COLO829 (cell line): ENCODE measurements around the gene TCERG1L.

Experiments used
- DNase-seq: peaks from one replicate; pipeline ENCODE4 v3.0.0; 2012; ENCODE audit warnings: low spot score

The TCERG1L gene

DNA sequence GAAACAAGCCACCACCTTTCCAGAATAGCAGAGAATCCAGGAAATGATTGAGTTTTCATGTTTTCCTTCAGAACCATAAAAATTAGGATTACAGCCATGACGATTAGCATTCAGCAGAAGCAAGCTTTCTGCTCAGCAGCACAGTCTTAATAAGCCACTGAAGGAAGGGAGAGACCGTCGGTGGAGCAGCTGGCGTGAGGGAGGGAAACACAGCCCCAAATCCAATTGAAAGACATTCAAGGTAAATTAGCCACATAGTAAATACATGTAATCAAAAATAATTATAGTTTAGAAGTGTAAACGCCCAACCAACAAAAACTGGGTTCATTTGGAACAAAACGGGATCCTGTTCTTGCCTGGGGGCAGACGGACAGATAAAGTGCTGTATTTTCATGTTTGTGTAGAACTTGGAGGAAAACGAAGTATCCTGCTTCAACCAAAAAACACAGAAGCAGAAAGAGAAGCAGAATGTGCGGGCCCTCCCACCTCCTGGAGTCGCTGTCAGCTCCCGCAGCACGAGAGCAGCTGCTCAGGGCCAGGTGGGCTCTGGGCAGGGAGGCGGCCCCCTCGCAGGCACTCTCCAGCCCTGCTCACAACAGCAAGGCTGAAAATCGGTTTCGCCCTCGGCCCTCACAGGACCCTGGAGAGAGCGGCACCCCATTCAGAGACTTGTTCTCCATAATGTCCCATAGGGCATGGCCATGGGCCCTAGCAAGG, 84.9 kb downstream of the TCERG1L start:
- DNase-seq: no peak

DNA sequence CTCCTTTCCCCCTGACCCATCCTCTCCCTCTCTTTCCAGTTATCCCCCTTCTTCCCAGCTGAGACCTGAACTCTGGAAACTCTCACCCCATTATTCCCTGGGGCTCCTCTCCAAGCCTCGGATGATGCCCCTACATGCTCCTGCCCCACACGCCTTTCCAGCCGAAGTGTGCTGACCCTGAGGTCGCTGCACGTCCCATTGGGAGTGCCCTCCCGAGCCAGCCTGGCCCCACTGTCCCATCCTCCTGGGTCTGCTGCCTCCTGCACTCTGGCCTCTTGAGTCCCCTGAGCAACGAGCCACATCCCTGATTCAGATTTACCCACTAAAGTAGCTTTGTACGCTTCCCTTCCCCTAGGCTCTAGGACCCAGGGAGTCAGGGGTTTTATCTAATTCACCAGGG, 87.4 kb downstream of the TCERG1L start:
- no peak for DNase-seq

DNA sequence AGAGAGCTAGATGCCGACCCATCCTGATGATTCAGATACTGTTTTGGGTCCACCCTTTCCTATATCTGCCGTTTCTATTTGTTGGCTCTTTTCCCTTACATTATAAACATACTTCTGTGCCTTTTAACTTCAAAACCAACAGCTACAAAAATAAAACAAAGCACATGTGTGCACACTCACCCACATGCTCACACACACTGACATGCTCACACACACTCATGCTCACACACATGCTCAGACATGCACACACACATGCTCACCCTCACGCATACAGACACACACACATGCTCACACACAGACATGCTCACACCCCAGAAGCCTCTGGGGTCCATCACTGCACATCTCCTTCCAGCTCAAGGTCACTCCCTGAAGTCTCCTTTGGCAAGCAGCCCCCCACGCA, 88.1 kb downstream of the TCERG1L start:
- DNase-seq: no peak

DNA sequence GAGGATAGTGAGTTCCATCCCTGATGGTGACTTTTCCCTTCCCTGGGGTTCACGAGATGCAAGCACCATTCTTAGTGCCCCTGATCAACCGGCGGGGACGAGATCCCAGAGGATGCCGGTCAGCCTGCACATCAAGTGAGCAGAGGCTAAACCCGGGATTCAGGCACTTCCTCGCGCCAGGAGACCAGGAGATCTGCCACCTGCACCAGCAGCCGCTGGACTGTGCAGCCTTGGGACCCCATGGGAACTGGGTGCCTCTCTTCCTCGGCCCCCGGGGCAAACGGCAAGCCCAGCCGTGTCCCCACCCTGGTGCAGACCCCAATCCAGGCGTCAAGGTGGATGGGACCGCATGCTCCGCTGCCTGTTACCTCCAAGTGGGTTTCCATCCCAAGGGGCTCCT, 88.5 kb downstream of the TCERG1L start:
- DNase-seq: no peak

DNA sequence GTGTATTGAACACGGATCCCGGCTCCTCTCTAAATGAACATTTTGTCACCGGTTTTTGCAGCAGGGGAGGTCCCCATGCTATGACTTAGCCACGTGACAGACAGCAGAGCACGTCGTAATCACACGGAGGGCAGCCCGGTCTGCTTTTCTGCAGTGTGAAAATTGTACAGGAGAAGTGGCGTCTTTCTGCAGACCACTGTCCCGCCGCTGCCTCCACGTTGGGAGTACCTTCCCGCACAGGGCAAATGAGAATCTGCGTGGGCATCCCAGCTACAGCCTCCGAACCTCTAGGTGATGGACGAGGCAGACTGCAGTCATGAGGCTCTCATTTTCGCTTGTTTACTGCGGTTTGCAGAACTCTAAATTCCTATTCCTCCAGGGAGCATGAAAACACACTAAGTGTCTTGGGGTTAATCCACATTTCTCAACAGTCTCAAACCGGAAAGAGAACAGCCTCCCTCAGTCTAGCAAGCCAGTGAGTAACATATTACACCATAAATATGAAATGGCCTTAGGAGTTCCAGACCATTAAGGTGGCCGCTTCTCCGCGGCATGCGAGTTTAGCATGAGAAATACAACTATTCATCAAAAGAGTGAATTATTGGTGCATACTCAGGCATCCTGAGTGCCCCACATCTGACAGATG, 89.8 kb downstream of the TCERG1L start:
- no peak for DNase-seq

DNA sequence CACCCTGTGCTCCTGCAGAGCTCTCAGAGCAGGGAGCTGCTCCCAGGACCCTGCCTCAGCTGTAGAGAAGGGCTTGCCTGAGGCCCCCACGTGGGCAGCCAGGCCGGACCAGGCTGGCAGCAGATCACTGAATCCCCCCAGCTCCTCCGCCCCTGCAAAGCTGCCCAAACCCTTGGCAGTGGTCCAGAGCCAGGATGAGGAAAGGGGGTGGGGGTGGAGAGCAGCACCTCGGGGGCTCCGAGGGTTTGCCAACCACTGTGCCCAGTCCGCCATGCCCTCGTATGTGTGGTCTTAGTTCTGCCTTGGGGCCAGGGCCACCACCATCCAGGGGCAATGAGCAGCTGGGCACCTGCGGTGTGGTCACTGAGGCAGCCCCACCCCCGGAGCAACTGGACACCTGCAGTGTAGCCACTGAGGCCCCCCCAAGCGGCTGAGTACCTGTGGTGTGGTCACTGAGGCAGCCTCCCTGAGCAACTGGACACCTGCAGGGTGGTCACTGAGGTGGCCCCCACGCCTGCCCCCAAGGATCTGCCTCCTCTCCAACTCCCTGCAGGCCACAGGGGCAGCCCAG, 90.8 kb downstream of the TCERG1L start:
- no peak for DNase-seq

DNA sequence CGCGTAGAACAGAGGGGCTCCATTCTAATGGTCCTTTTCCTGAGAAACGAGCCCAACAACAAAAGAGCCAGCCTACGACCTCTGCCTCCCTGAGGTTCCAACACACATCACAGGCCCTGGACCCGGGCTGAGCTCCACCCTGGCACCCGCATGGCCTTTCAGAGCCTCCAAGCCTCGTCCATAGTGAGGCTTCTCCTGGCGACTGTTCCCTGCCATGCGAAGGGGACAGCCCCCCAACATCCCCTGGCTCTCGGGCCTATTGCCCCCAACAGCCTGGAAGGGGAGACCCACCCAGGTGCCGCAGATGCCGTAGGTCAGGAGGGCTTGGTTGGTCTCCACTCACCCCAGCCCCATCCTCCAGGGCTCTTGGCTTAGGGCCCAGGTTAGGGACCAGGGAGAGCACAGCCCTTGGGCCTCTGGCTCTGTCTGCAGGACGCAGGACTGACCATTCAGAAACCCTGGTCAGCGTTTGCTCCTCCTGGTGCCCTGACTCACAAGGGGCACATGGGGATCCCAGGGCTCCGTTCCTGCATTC, 91.5 kb downstream of the TCERG1L start:
- no peak for DNase-seq

DNA sequence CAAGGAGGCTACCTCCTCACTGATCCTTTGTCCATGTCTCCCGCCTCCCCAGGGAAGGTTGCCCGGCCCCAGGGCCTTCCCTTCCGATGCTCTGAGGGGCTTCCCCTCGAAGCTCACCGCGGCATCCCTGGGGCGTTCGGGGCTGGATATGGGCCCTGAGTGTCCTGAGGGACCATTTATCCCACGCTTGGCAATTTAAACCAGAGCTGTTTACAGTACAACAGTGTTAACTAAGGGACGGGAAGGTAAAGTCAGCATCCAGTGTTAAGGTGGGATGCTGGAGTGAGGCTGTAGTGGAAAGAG, 92.0 kb downstream of the TCERG1L start:
- DNase-seq: no peak

DNA sequence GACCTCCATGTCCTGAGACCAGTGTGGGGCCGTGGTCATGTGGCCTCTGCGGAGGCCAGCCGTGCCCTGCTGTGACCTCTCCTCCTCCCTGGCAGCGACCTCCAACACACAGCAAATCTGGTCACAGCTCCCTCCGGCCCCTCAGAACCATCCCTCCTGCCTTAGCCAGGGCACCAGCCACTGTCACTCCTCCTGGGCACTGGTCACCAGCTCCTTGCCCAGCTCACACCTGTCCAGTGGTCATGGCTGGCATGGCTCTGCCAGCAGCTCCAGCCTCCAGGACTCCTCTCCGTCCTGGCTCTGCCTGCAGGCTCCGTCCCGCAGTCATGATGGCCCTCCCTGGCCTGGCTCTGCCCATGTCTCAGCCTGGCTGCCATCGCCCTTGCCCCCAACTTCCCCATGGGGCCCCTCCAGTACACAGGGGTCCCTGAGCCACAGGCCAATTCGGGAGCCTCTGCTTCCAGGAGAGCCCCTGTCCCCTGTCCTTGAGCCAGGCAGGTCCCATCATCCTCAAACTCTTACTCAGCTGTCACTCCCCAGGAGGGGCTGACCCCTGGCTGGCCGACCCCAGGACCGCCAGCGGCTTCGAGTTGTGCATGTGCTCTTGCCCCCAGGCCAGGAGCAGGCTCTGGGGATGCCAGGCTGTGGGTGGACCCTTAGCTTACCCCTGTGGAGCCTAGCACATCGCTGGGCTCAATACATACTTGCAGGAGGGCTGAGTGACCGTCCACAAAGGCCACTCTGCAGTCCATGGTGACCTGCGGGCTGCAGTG, 92.5 kb downstream of the TCERG1L start:
- DNase-seq: no peak

DNA sequence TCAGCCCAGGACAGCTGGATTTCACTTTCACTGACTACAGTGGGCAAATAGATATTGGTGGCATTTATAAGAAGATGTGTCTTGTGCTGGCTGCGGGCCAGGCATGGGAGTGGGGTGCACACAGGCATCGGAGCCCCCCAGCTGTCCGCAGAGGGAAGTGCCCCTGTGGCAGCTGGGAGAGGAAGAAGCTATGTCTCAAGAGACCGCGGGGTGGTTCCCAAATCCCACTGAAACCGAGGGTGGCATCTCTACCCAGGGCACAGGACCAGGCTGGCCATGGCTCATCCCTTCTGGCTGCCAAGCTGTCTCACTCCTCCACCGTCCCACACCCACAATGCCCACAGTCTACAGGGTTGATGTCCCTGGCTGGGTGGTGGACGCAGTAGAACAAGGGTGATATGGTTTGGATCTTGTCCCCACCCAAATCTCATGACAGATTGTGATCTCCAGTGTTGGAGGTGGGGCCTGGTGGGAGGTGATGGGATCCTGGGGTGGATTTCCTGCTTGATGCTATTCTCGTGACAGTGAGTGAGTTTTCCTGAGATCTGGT, 94.8 kb downstream of the TCERG1L start:
- no peak for DNase-seq

DNA sequence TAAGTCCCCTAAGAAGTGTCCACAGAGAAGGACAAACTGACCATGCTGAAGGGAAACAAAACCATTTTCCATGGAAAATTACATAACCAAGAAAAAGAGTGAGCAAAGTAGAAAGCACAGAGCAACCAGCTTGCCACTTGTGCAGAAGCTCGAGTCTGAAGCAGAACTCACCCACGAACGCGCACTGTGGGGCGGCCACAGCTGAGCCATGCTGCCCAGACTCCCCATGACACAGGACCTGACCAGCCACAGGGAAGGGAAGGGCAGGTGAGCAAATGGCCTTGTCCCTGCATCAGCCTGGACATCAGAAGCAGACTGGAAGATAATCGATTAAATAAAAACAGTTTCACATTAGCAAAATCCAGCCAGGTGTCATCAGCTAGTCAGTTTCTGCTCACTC, 95.7 kb downstream of the TCERG1L start:
- no peak for DNase-seq

DNA sequence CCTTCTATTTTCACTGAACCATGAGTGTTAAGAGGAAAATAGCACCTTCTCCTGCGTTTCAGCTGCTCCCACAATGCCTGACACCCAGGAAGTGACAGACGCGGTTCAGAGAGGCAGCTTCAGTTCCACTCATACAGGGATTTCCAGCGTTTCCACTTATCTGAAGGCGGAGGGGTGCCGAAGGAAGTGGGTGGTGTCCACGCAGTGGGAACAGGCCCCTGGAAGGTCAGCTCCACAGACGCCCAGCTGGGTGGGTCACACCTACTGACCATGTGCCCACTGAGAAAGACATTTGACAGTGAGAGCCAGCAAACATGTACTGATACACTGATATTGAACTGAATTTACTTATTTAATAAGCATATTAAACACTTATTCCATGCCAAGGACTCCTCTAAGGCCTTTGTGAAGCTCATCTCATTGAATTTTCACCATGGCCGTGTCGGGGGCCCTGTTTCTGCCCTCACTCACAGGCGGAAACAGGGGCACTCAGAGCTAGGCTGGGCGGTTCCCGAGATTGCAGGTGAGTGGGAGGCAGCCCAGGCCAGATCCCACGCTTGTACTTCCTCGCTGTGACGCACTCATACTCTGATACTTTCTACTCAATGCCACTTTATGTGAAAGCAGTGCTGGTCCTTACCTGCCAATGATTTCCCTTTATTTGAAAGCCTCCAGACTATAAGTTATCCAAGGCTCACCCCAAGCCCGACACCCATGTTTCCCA, 96.8 kb downstream of the TCERG1L start:
- DNase-seq: no peak

DNA sequence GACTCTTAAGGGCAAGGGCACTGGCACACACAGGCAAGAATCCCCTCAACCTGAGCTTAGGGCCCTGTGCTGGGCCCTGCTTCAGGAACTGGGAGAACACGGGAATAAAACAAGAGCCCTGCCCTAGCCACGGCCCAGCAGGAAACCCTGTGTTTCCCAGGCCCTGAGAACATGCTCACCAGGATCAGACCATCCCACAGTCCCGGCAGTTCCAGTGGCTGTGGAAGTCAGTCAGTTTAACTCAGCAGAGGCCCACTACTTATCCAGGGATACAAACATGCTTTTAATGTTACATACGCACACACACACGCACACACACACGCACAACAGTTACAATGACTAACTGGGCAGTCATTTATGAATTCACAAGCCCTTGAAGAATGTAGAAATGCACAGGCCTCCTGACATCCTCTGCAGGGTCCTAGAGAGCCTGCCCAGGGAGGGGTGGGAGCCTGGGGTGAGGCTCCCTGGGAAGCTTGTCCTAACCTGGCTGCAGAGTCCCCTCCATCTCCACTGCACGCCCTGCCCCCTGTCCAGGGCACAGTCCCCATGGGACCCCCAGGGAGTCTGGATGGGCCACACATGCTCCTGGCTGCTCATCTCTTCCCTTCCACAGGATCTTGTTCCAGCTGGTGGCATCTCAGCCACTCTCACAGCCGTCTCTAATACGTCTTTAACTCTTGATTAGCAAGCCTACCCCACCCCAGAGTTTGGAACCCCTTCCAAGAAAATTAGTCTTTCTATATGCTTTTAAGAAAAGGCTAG, 97.6 kb downstream of the TCERG1L start:
- no peak for DNase-seq

DNA sequence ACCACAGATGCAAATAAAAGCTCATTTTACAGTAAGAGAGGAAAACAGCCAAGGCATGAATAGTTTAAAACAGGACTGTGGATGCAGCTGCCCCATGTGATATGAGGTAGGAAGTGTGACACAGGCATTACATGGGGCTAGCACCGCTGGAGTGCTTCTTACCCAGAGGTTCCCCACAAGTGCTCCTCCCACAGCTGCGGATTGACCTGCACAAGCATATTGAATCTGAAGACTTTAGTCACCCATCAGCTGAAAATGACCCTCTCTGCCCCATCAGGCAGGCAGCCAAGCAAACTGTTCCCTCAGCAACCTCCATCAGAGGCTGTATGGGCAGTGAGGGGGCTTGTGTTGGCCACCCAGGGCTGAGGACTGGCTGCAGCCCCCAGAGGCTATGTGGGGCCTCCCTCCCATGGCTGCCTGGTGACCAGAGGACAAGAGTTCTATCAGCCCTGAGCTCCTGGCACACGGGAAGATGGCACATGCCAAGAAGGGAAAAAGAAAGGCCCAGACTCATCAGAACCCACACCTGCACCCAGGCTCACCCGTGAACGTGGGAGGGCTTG, 98.7 kb downstream of the TCERG1L start:
- no peak for DNase-seq

DNA sequence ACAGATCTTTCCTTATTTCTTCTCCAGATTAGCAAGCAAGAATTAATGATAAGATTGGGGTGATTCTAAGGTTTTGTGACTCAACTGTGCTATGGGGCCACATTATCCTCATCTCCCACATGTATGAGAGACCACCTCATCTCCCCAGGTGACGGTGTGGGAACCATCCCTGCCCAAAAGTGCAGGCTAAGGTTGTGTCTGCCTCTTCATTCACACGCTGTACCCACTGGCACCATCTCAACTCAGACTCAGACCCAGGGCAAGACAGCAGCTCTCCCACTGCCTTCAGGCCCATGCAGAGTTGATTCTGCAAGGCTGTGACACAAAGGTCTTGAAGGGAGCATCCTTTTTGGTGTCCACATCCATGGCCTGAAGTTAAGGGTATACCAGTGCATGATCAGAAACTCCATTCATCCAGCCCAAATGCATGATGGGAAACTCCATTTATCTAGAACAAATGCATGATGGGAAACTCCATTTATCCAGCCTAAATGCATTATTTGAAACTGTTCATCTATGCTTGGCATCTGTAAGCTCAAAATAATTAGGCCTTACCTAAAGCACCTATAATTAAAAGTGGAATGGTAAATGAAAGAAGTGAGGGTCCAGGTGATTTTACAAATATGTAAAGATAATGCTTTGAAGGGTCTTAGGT, 99.4 kb downstream of the TCERG1L start:
- no peak for DNase-seq

DNA sequence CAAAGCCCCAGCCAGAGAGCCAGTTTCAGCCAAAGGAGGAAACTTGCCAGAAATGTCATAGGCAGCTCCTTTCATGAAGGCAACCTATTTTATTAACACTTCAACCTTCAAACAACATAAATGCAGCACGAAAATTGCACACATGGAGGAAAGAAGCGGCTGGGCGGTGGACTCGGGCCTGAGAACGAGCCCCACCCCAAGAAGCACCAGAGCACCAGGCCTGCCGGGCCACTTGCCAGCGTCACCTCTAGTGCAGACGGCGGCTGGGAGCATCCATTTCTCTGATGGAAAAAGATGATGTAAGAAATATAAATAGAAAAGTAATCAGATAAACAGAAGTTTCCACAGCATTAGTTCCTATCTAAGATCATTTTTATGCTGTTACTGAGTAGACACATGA, 100.0 kb downstream of the TCERG1L start:
- no peak for DNase-seq

DNA sequence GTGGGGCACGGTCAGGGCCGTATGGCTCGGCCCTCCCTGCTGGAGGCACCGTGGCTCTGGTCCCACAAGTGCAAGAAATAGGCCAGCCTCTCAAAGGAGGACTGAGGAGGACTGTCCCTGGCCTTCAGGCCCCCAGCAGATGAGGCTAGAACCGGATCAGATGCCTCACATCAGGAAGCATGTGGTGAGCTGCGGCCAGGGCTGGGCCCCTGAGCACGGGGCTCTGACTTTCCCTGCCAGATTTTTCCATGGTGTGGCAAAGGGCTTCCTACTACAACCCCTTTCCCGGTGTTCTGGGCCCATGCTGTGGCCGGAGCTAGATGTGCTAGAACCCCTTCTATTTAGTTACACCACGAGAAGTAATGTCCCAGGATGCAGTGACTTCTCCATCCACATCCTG, 100.4 kb downstream of the TCERG1L start:
- DNase-seq: no peak

DNA sequence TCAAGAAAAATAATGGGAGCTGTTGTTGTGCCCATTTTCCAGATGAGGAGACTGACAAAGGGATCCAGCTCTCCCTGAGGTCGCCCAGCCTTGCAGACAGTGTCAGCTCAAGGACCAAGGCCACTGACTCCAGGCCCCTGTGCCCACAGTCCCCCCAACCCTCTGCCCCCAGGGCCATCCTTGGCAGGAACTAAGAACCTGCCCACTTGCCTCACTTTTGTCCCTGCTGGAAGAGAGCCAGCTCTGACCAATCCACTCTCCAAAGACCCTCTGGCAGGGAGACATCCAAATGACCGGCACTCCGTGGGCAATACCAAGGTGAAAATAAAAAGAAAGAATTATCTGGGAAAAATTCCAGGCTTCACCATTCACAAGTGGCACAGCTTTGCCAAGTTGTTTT, 101.3 kb downstream of the TCERG1L start:
- DNase-seq: no peak

DNA sequence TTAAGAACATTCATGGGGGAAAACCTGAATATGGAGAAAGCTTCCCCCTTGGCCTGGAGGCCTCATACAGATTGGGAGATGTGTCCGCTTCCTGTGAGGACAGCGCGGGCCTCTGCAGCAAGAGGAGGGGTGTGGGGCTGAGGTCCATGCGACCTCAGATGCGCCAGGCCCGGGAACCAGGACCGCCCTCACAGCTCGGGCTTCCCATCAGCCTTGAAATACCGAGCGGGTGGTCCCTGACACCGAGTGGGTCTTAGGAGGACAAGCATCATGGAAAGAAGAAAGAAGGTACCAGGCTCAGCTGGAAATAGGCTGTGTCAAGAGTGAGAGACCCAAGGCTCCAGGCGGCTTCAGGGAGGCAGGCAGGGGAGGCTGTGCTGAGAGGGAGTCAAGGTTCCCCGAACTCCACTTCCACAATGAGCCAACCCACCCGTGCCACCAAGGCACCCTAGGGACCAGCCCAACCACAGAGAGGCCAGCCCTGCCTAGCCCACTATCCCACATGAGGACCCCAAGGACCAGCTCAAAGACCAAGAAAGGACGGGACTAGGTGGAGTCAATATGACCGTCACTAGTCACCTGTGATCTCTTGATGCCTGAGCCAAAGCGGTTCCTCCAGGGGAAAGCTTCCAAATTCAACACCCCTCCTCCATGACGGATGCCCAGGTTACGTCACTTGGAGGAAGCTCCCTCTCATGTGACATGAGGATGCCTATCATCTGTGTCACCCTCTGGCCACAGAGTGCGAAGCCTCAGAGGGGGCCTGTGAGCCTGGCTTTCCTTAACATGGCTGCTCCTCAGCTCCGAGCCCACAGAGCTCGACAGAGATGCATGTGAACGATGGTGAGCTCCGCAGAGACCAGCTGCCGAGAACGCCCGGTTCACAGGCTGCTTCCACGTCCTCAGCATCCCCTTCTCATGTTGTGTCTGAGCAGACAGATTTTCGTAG, 103.7 kb downstream of the TCERG1L start:
- DNase-seq: no peak
